Neural progenitor cell (in vitro differentiated cells): ENCODE measurements around the gene MICAL2.

Experiments used
- CTCF ChIP-seq: fragments of 200-600 bp; sonication (generic); IDR thresholded peaks from 2 replicates; pipeline ENCODE4 v1.5.1; 2017; ENCODE audit warnings: antibody characterized with exemption, mild to moderate bottlenecking
- EZH2 ChIP-seq: fragments of 200-600 bp; sonication (generic); IDR thresholded peaks from 2 replicates; pipeline ENCODE4 v1.6.1; 2017; ENCODE audit warnings: antibody characterized with exemption, mild to moderate bottlenecking, moderate library complexity
- EZH2phosphoT487 ChIP-seq: fragments of 200-600 bp; sonication (generic); IDR thresholded peaks from 2 replicates; pipeline ENCODE4 v1.6.1; 2017; ENCODE audit warnings: antibody characterized with exemption

GRCh38 chr11:12306830-12307229 is 196.4 kb downstream of the MICAL2 start:
- no peak for TF ChIP-seq CTCF
- no peak for TF ChIP-seq EZH2phosphoT487
- no peak for TF ChIP-seq EZH2
